Measurements from ENCODE around the gene SP2.

Gene SP2

DNA sequence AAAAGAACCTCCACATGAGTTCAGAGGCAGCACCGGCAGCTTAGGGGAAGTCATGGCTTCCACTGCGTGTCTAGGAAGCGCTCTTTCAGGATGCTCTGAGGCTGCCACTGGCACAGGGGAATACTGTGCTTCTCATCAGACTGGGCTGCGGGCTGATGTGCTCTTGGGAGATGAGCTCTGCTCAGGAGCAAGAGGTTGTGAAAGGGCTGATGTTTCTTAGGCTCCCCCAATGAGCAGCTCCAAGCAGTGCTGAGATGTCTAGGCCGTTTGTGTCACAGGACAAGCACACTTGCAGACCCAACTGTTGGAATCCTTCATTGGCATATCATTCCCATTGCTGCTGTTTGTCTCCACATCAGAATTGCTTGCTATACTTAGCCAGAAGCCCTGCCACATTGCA lies 3.6 kb downstream of the SP2 start:
- Histone ChIP-seq H3K79me1 (ENCODE audit: low read depth, low read length) (peaks cover 5% of the 10 kb centered on the region), H3K4ac (ENCODE audit: low read length) (no peak overlapping the region), H2BK5ac (ENCODE audit: low read length) (no peak overlapping the region), H3K27ac (replicated peaks; ENCODE audit: low read length) (no peak overlapping the region), H2BK12ac (ENCODE audit: low read length) (no peak overlapping the region), H3K23ac (ENCODE audit: low read depth, low read length, poor library complexity) (no peak overlapping the region), H2AFZ (ENCODE audit: low read length) (no peak overlapping the region), H2AK5ac (ENCODE audit: low read depth, low read length) (no peak overlapping the region), H3K36me3 (replicated peaks in 1 of 2; ENCODE audit: control insufficient read depth in 2 of 2, insufficient read depth in 2 of 2, low read length in 2 of 2) (peaks cover 2 to 30% of the 10 kb centered on the region in 2 donors), H4K91ac (ENCODE audit: low read depth, low read length, poor library complexity) (no peak overlapping the region), H3K4me1 (ENCODE audit: control insufficient read depth in 2 of 2, insufficient read depth in 1 of 2, low read depth in 1 of 2, low read length in 2 of 2) (peaks cover 16 to 19% of the 10 kb centered on the region in 2 donors), H3K14ac (ENCODE audit: low read length) (no peak overlapping the region), H3K4me3 (ENCODE audit: low read length in 2 of 2) (no peak overlapping the region), H2BK120ac (ENCODE audit: low read depth, low read length) (no peak overlapping the region), H3K4me2 (ENCODE audit: insufficient read depth, low read length, poor library complexity, severe bottlenecking) (no peak overlapping the region), H4K8ac (ENCODE audit: low read depth, low read length) (no peak overlapping the region), H3K27me3 (ENCODE audit: control insufficient read depth in 3 of 3, insufficient read depth in 3 of 3, low read depth in 1 of 3, low read length in 3 of 3) (no peaks in the 10 kb centered on the region), H3K9me3 (replicated peaks in 1 of 2; ENCODE audit: control insufficient read depth in 2 of 2, insufficient read depth in 1 of 2, low read depth in 1 of 2, low read length in 2 of 2) (no peaks in the 10 kb centered on the region), H3K9ac (ENCODE audit: low read depth, low read length, poor library complexity) (no peak overlapping the region), H3K18ac (ENCODE audit: low read length) (no peak overlapping the region), H2BK15ac (ENCODE audit: low read length) (no peak overlapping the region)
- no peak for DNase-seq (ENCODE audit: low spot score)
- no CpG with 5 or more reads among the region's 5 CpGs for WGBS, 2 donors (ENCODE audit: extremely low coverage in 2 of 2, insufficient read length in 2 of 2, insufficient replicate concordance in 1 of 2)

DNA sequence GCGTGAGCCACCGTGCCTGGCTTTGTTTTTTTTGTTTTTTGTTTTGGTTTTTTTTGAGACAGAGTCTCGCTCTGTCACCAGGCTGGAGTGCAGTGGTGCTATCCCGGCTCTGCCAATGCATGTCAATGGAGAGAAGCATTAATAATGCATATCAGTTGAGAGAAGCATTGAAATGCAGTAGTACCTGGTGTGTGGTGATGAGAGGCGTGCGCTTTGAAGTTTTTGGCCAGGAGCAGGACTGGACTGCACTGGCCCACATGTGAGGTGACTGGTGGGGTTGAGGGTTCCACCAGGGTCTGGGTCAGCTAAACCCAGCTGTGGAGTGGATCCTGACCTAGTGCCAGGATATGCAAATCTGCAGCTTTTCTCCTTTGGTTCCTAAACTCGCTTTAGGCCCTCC lies 5.4 kb downstream of the SP2 start:
- Histone ChIP-seq H3K4me3 (ENCODE audit: low read length in 2 of 2) (no peak overlapping the region), H3K9me3 (replicated peaks in 1 of 2; ENCODE audit: control insufficient read depth in 2 of 2, insufficient read depth in 1 of 2, low read depth in 1 of 2, low read length in 2 of 2) (no peaks in the 10 kb centered on the region), H3K4me1 (ENCODE audit: control insufficient read depth in 2 of 2, insufficient read depth in 1 of 2, low read depth in 1 of 2, low read length in 2 of 2) (peaks cover 17 to 20% of the 10 kb centered on the region in 2 donors), H3K23ac (ENCODE audit: low read depth, low read length, poor library complexity) (no peak overlapping the region), H2BK15ac (ENCODE audit: low read length) (no peak overlapping the region), H3K36me3 (replicated peaks in 1 of 2; ENCODE audit: control insufficient read depth in 2 of 2, insufficient read depth in 2 of 2, low read length in 2 of 2) (peaks cover 4 to 39% of the 10 kb centered on the region in 2 donors), H3K18ac (ENCODE audit: low read length) (no peak overlapping the region), H3K27me3 (ENCODE audit: control insufficient read depth in 3 of 3, insufficient read depth in 3 of 3, low read depth in 1 of 3, low read length in 3 of 3) (no peaks in the 10 kb centered on the region), H2BK5ac (ENCODE audit: low read length) (no peak overlapping the region), H4K8ac (ENCODE audit: low read depth, low read length) (no peak overlapping the region), H3K27ac (replicated peaks; ENCODE audit: low read length) (no peak overlapping the region), H4K91ac (ENCODE audit: low read depth, low read length, poor library complexity) (no peak overlapping the region), H2AFZ (ENCODE audit: low read length) (no peak overlapping the region), H3K79me1 (ENCODE audit: low read depth, low read length) (peaks cover 5% of the 10 kb centered on the region), H3K4me2 (ENCODE audit: insufficient read depth, low read length, poor library complexity, severe bottlenecking) (no peak overlapping the region), H2BK12ac (ENCODE audit: low read length) (no peak overlapping the region), H3K14ac (ENCODE audit: low read length) (no peak overlapping the region), H2AK5ac (ENCODE audit: low read depth, low read length) (no peak overlapping the region), H3K9ac (ENCODE audit: low read depth, low read length, poor library complexity) (peak overlapping the region; percentile 36), H3K4ac (ENCODE audit: low read length) (no peak overlapping the region), H2BK120ac (ENCODE audit: low read depth, low read length) (no peak overlapping the region)
- WGBS, 2 donors (ENCODE audit: extremely low coverage in 2 of 2, insufficient read length in 2 of 2, insufficient replicate concordance in 1 of 2) = no CpG with 5 or more reads among the region's 7 CpGs
- DNase-seq (ENCODE audit: low spot score) = no peak

DNA sequence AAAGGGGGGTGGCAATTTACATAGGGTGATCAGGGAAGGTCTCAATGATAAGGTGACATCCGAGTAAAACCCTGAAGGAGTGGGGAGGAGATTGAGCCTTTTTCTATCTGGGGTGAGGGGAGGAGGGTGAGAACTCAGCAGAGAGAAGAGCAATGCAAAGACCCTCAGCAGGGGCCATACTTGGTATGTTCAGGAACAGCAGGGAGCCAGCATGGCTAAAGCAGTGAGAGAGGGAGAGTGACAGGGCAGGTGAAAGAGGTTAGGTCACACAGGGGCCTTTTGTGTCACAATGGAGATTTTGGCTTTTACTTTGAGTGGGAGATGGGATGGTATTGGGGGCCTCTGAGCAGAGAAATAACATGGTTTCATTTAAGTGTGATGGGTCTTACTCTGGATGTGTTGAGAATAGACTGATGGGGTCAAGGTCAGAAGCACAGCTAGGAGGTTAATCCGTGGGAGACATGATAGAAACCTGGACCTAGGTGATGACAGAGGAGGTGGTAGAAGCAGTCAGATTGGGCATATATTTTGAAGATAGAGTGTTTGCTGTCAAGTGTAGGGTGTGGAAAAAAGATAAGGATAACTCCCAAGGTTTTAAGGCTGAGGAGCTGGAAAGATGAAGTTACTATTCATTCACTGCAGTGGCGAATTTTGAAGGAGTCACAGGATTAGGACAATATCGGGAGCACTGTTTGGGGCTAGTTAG lies 6.2 kb downstream of the SP2 start:
- Histone ChIP-seq H3K36me3 (replicated peaks in 1 of 2; ENCODE audit: control insufficient read depth in 2 of 2, insufficient read depth in 2 of 2, low read length in 2 of 2) (peaks cover 4 to 42% of the 10 kb centered on the region in 2 donors), H3K18ac (ENCODE audit: low read length) (no peak overlapping the region), H2AFZ (ENCODE audit: low read length) (no peak overlapping the region), H3K27ac (replicated peaks; ENCODE audit: low read length) (no peak overlapping the region), H2BK12ac (ENCODE audit: low read length) (no peak overlapping the region), H2BK120ac (ENCODE audit: low read depth, low read length) (no peak overlapping the region), H3K27me3 (ENCODE audit: control insufficient read depth in 3 of 3, insufficient read depth in 3 of 3, low read depth in 1 of 3, low read length in 3 of 3) (no peaks in the 10 kb centered on the region), H3K9me3 (replicated peaks in 1 of 2; ENCODE audit: control insufficient read depth in 2 of 2, insufficient read depth in 1 of 2, low read depth in 1 of 2, low read length in 2 of 2) (peaks cover 0 to 2% of the 10 kb centered on the region in 2 donors), H3K14ac (ENCODE audit: low read length) (no peak overlapping the region), H2BK15ac (ENCODE audit: low read length) (no peak overlapping the region), H3K4me1 (ENCODE audit: control insufficient read depth in 2 of 2, insufficient read depth in 1 of 2, low read depth in 1 of 2, low read length in 2 of 2) (peaks cover 15 to 17% of the 10 kb centered on the region in 2 donors), H3K4me2 (ENCODE audit: insufficient read depth, low read length, poor library complexity, severe bottlenecking) (no peak overlapping the region), H3K4me3 (ENCODE audit: low read length in 2 of 2) (no peak overlapping the region), H3K79me1 (ENCODE audit: low read depth, low read length) (peaks cover 1% of the 10 kb centered on the region), H4K8ac (ENCODE audit: low read depth, low read length) (no peak overlapping the region), H4K91ac (ENCODE audit: low read depth, low read length, poor library complexity) (no peak overlapping the region), H3K23ac (ENCODE audit: low read depth, low read length, poor library complexity) (no peak overlapping the region), H3K9ac (ENCODE audit: low read depth, low read length, poor library complexity) (no peak overlapping the region), H2AK5ac (ENCODE audit: low read depth, low read length) (no peak overlapping the region), H2BK5ac (ENCODE audit: low read length) (no peak overlapping the region), H3K4ac (ENCODE audit: low read length) (no peak overlapping the region)
- DNase-seq (ENCODE audit: low spot score) = no peak
- WGBS, 2 donors (ENCODE audit: extremely low coverage in 2 of 2, insufficient read length in 2 of 2, insufficient replicate concordance in 1 of 2) = no CpG with 5 or more reads among the region's 4 CpGs

DNA sequence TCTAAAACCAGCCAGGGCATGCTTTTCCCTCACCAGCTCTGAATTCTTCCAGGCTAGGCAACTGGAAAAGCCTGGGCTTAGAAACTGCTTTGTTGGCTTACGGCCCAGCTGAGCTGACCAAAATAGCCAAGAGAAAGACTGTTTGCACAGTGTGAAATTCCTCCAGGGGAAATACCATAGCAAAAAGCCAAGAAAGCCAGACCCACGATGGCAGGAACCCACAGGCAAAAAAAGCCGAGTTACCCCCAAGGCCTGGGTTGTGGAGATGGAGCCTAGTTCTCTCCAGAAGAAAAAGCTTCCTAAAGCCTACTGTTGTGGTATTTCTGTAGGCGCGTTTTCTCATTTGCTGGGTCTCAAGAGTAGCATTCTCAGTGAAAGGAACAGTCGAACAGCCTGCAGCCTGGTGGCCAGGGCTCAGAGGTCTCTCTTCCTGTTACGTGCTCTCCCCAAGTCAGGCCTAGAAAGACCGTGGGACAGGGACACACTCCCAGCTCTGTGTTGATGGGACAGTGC lies 9.2 kb downstream of the SP2 start:
- Histone ChIP-seq H3K4me2 (ENCODE audit: insufficient read depth, low read length, poor library complexity, severe bottlenecking) (no peak overlapping the region), H3K18ac (ENCODE audit: low read length) (no peak overlapping the region), H2AK5ac (ENCODE audit: low read depth, low read length) (no peak overlapping the region), H3K27ac (replicated peaks; ENCODE audit: low read length) (peak overlapping the region; percentile 39), H3K4me1 (ENCODE audit: control insufficient read depth in 2 of 2, insufficient read depth in 1 of 2, low read depth in 1 of 2, low read length in 2 of 2) (peaks cover 12 to 15% of the 10 kb centered on the region in 2 donors), H3K79me1 (ENCODE audit: low read depth, low read length) (peaks cover 1% of the 10 kb centered on the region), H2BK5ac (ENCODE audit: low read length) (no peak overlapping the region), H2BK15ac (ENCODE audit: low read length) (no peak overlapping the region), H3K4me3 (ENCODE audit: low read length in 2 of 2) (no peak overlapping the region), H2AFZ (ENCODE audit: low read length) (no peak overlapping the region), H3K14ac (ENCODE audit: low read length) (no peak overlapping the region), H2BK12ac (ENCODE audit: low read length) (no peak overlapping the region), H3K4ac (ENCODE audit: low read length) (no peak overlapping the region), H3K9ac (ENCODE audit: low read depth, low read length, poor library complexity) (no peak overlapping the region), H2BK120ac (ENCODE audit: low read depth, low read length) (no peak overlapping the region), H3K23ac (ENCODE audit: low read depth, low read length, poor library complexity) (no peak overlapping the region), H4K8ac (ENCODE audit: low read depth, low read length) (no peak overlapping the region), H3K9me3 (replicated peaks in 1 of 2; ENCODE audit: control insufficient read depth in 2 of 2, insufficient read depth in 1 of 2, low read depth in 1 of 2, low read length in 2 of 2) (peaks cover 0 to 2% of the 10 kb centered on the region in 2 donors), H4K91ac (ENCODE audit: low read depth, low read length, poor library complexity) (no peak overlapping the region), H3K27me3 (ENCODE audit: control insufficient read depth in 3 of 3, insufficient read depth in 3 of 3, low read depth in 1 of 3, low read length in 3 of 3) (no peaks in the 10 kb centered on the region), H3K36me3 (replicated peaks in 1 of 2; ENCODE audit: control insufficient read depth in 2 of 2, insufficient read depth in 2 of 2, low read length in 2 of 2) (peaks cover 6 to 32% of the 10 kb centered on the region in 2 donors)
- WGBS, 2 donors (ENCODE audit: extremely low coverage in 2 of 2, insufficient read length in 2 of 2, insufficient replicate concordance in 1 of 2) = no CpG with 5 or more reads among the region's 8 CpGs
- no peak for DNase-seq (ENCODE audit: low spot score)
